Measurements from ENCODE around the gene FBXW7.
A peak's percentile ranks its signal among the peaks of the same experiment; 100 is the strongest.

FBXW7 gene

GRCh38 chr4:152283801-152284470, 252.0 kb downstream of the FBXW7 start:
- peak; percentile 40 for DNase-seq (ENCODE audit: low spot score)

- no peak for DNase-seq (ENCODE audit: low spot score)
Observed at GRCh38 chr4:152281822-152282221, 254.1 kb downstream of the FBXW7 start.

- no peak for DNase-seq (ENCODE audit: low spot score)
Observed at GRCh38 chr4:152281211-152281610, 254.7 kb downstream of the FBXW7 start.

GRCh38 chr4:152279234-152279566, 256.7 kb downstream of the FBXW7 start:
- no peak for DNase-seq (ENCODE audit: low spot score)

GRCh38 chr4:152278505-152279233, 257.2 kb downstream of the FBXW7 start:
- no peak for DNase-seq (ENCODE audit: low spot score)

- no peak for DNase-seq (ENCODE audit: low spot score)
Observed at GRCh38 chr4:152278172-152278504, 257.8 kb downstream of the FBXW7 start.

- no peak for DNase-seq (ENCODE audit: low spot score)
Observed at GRCh38 chr4:152277333-152277732, 258.6 kb downstream of the FBXW7 start.

- DNase-seq (ENCODE audit: low spot score): no peak
Observed at GRCh38 chr4:152273343-152273742, 262.5 kb downstream of the FBXW7 start.

Measured in AG20443 (cell line).